HepG2 (cell line): ENCODE data around the gene TRAPPC3. TPM values are rescaled to one million over a fixed set of nuclear protein-coding genes. Genes with fewer than 3 reads are reported as not detected.

Experiments
- CENPT ChIP-seq: sonication (generic); formaldehyde crosslinking; IDR thresholded peaks from 2 replicates; pipeline ENCODE4 v1.8.0; 2022; ENCODE audit warnings: low read depth, mild to moderate bottlenecking, moderate library complexity, missing genetic modification reagents
- E2F1 ChIP-seq: sonication (generic); formaldehyde crosslinking; IDR thresholded peaks from 2 replicates; pipeline ENCODE4 v1.5.0; 2020; ENCODE audit warnings: missing genetic modification reagents
- EP300 ChIP-seq, 3 experiments: sonication (generic) in 1 of 3; formaldehyde crosslinking in 1 of 3; IDR thresholded peaks; 2 replicates each; pipeline versions ENCODE4 v1.5.1 to v1.6.1; 2011 to 2020; ENCODE audit warnings: low read depth in 2 of 3, low read length in 2 of 3, borderline replicate concordance in 1 of 3, improper control_type of control experiment in 1 of 3, mild to moderate bottlenecking in 1 of 3, missing genetic modification reagents in 1 of 3, moderate library complexity in 1 of 3
- GATAD2A ChIP-seq: IDR thresholded peaks from 2 replicates; pipeline ENCODE4 v1.6.1; 2016
- HNF4A ChIP-seq: sonication (generic); formaldehyde crosslinking; IDR thresholded peaks from 2 replicates; pipeline ENCODE4 v1.4.0; 2020; ENCODE audit warnings: missing genetic modification reagents
- LCORL ChIP-seq, 2 experiments: fragments of 450-650 bp in 1 of 2; sonication (generic) in 1 of 2; formaldehyde crosslinking in 1 of 2; IDR thresholded peaks; 2 replicates each; pipeline versions ENCODE4 v1.5.0 to v1.6.1; 2017 to 2020; ENCODE audit warnings: antibody characterized with exemption in 1 of 2, missing genetic modification reagents in 1 of 2
- MAZ ChIP-seq, 2 experiments: sonication (generic) in 1 of 2; formaldehyde crosslinking in 1 of 2; IDR thresholded peaks; 2 replicates each; pipeline versions ENCODE4 v1.5.0 to v1.6.1; 2012 to 2020; ENCODE audit warnings: low read depth in 2 of 2, mild to moderate bottlenecking in 2 of 2, borderline replicate concordance in 1 of 2, improper control_type of control experiment in 1 of 2, low read length in 1 of 2, missing genetic modification reagents in 1 of 2, moderate library complexity in 1 of 2
- MBD4 ChIP-seq: IDR thresholded peaks from 2 replicates; pipeline ENCODE4 v1.6.1; 2012; ENCODE audit warnings: low read length, inconsistent platforms, borderline replicate concordance
- MIER2 ChIP-seq: IDR thresholded peaks from 2 replicates; pipeline ENCODE4 v1.6.1; 2016; ENCODE audit warnings: missing biosample characterization, missing genetic modification reagents
- MTF2 ChIP-seq: sonication (generic); formaldehyde crosslinking; IDR thresholded peaks from 2 replicates; pipeline ENCODE4 v1.5.0; 2020; ENCODE audit warnings: missing genetic modification reagents, borderline replicate concordance
- NFE2L2 ChIP-seq: fragments of 150-350 bp; IDR thresholded peaks from 2 replicates; pipeline ENCODE4 v1.6.1; 2014; ENCODE audit warnings: low read length
- PAWR ChIP-seq: sonication (generic); formaldehyde crosslinking; IDR thresholded peaks from 2 replicates; pipeline ENCODE4 v1.4.0; 2020; ENCODE audit warnings: missing genetic modification reagents, mild to moderate bottlenecking, borderline replicate concordance
- SETDB1 ChIP-seq: sonication (generic); formaldehyde crosslinking; IDR thresholded peaks from 2 replicates; pipeline ENCODE4 v1.5.1; 2020; ENCODE audit warnings: missing genetic modification reagents, mild to moderate bottlenecking, borderline replicate concordance
- SMAD9 ChIP-seq: sonication (generic); formaldehyde crosslinking; IDR thresholded peaks from 2 replicates; pipeline ENCODE4 v1.5.1; 2020; ENCODE audit warnings: mild to moderate bottlenecking, missing genetic modification reagents
- SRSF9 ChIP-seq: fragments of 200-400 bp; formaldehyde crosslinking; IDR thresholded peaks from 2 replicates; pipeline ENCODE4 v1.6.1; 2018; ENCODE audit warnings: borderline replicate concordance, mild to moderate bottlenecking, low read depth, low read length; ENCODE audit not compliant: insufficient read depth, poor library complexity, severe bottlenecking
- TAF1 ChIP-seq: sonication (generic); formaldehyde crosslinking; IDR thresholded peaks from 2 replicates; pipeline ENCODE4 v1.4.0; 2020; ENCODE audit warnings: missing genetic modification reagents
- ZKSCAN1 ChIP-seq: fragments of 150-350 bp; IDR thresholded peaks from 2 replicates; pipeline ENCODE4 v1.6.1; 2014; ENCODE audit warnings: low read length
- ZNF225 ChIP-seq: sonication (generic); formaldehyde crosslinking; IDR thresholded peaks from 2 replicates; pipeline ENCODE4 v1.4.0; 2020; ENCODE audit warnings: mild to moderate bottlenecking, missing genetic modification reagents
- ZNF44 ChIP-seq: sonication (generic); formaldehyde crosslinking; IDR thresholded peaks from 2 replicates; pipeline ENCODE4 v1.5.1; 2020; ENCODE audit warnings: mild to moderate bottlenecking, missing genetic modification reagents
- ZNF564 ChIP-seq: sonication (generic); formaldehyde crosslinking; IDR thresholded peaks from 2 replicates; pipeline ENCODE4 v1.8.1; 2023; ENCODE audit warnings: mild to moderate bottlenecking, missing genetic modification reagents
- ZNF850 ChIP-seq: sonication (generic); formaldehyde crosslinking; conservative IDR thresholded peaks from 2 replicates; pipeline ENCODE4 v1.9.0; 2021; ENCODE audit warnings: mild to moderate bottlenecking, missing genetic modification reagents
- ZNF879 ChIP-seq: sonication (generic); formaldehyde crosslinking; IDR thresholded peaks from 2 replicates; pipeline ENCODE4 v1.8.1; 2023; ENCODE audit warnings: missing genetic modification reagents
- ZSCAN9 ChIP-seq: IDR thresholded peaks from 2 replicates; pipeline ENCODE4 v1.6.1; 2016; ENCODE audit warnings: borderline replicate concordance
- polyA plus RNA-seq, 8 experiments: library from polyadenylated mRNA; depleted of rRNA in 3 of 8; stranded (reverse) in 7 of 8; unstranded in 1 of 8; fragments of >200 nt; fragmentation: Illumina TruSeq in 4 of 8; extraction: Trizol in 4 of 8; gene quantifications; 2 replicates each; pipeline versions ENCODE4 v1.2.1 to v1.2.3, GENCODE V29; 2011 to 2016; ENCODE audit warnings: low read depth in 4 of 8, missing spikeins in 1 of 8, mixed read lengths in 1 of 8; ENCODE audit not compliant: insufficient read depth in 1 of 8
- total RNA-seq, 5 experiments: library from RNA; depleted of rRNA; stranded (reverse); fragments of >200 nt; fragmentation: Illumina TruSeq; extraction: Trizol; gene quantifications; 2 replicates each; pipeline ENCODE4 v1.2.3, GENCODE V29; 2016; ENCODE audit warnings: low read depth in 1 of 5
- TF ChIP-seq, protein P1 (sequence below): sonication (generic); formaldehyde crosslinking; IDR thresholded peaks from 2 replicates; pipeline ENCODE4 v1.5.1; 2020; ENCODE audit warnings: missing genetic modification reagents, mild to moderate bottlenecking, borderline replicate concordance
- TF ChIP-seq, protein P2 (sequence below): sonication (generic); formaldehyde crosslinking; IDR thresholded peaks from 2 replicates; pipeline ENCODE4 v1.8.1; 2023; ENCODE audit warnings: mild to moderate bottlenecking, moderate library complexity, missing genetic modification reagents

Gene TRAPPC3
- total and polyA plus RNA-seq, 2 of the 13 experiments (the other 11 are each of a cell fraction or from before 2014, with no cell fraction given) = 53.7 to 62.4 TPM

- TF ChIP-seq ZSCAN9 (CRISPR knock-in tag) (0 out of 2 replicates have a peak, but pooled peaks have one; percentile 36), ZNF850 (CRISPR knock-in tag) (no peak), ZNF564 (CRISPR knock-in tag) (no peak), EP300 (IDR thresholded peaks at IDR 0.05; ENCODE audit: low read depth in 2 of 2, low read length in 2 of 2) (no peak), EP300 (CRISPR knock-in tag; IDR thresholded peaks at IDR 0.05; ENCODE audit: borderline replicate concordance) (no peak), MBD4 (no peak), ZKSCAN1 (peak; percentile 95), SRSF9 (no peak), MTF2 (0 out of 2 replicates have a peak, but pooled peaks have one; percentile 67), MAZ (IDR thresholded peaks at IDR 0.05; ENCODE audit: borderline replicate concordance, low read depth, low read length) (peak; percentile 82), MAZ (CRISPR knock-in tag; IDR thresholded peaks at IDR 0.05; ENCODE audit: low read depth) (0 out of 2 replicates have a peak, but pooled peaks have one; percentile 19), NFE2L2 (0 out of 2 replicates have a peak, but pooled peaks have one; percentile 9), E2F1 (peak; percentile 90), ZNF879 (no peak), ZNF225 (CRISPR knock-in tag) (no peak), SMAD9 (CRISPR knock-in tag) (peak; percentile 38; the same call in 1 of the 2 replicates), TAF1 (CRISPR knock-in tag) (peak; percentile 81), GATAD2A (CRISPR knock-in tag) (peak; percentile 34), LCORL (IDR thresholded peaks at IDR 0.05) (no peak), LCORL (CRISPR knock-in tag; IDR thresholded peaks at IDR 0.05) (peak; percentile 86), PAWR (CRISPR knock-in tag) (no peak), ZNF44 (CRISPR knock-in tag) (peak; percentile 89), SETDB1 (CRISPR knock-in tag) (no peak), MIER2 (CRISPR knock-in tag) (no peak), HNF4A (CRISPR knock-in tag) (no peak), CENPT (no peak)
- TF ChIP-seq, protein P1, sequence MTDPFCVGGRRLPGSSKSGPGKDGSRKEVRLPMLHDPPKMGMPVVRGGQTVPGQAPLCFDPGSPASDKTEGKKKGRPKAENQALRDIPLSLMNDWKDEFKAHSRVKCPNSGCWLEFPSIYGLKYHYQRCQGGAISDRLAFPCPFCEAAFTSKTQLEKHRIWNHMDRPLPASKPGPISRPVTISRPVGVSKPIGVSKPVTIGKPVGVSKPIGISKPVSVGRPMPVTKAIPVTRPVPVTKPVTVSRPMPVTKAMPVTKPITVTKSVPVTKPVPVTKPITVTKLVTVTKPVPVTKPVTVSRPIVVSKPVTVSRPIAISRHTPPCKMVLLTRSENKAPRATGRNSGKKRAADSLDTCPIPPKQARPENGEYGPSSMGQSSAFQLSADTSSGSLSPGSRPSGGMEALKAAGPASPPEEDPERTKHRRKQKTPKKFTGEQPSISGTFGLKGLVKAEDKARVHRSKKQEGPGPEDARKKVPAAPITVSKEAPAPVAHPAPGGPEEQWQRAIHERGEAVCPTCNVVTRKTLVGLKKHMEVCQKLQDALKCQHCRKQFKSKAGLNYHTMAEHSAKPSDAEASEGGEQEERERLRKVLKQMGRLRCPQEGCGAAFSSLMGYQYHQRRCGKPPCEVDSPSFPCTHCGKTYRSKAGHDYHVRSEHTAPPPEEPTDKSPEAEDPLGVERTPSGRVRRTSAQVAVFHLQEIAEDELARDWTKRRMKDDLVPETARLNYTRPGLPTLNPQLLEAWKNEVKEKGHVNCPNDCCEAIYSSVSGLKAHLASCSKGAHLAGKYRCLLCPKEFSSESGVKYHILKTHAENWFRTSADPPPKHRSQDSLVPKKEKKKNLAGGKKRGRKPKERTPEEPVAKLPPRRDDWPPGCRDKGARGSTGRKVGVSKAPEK (CRISPR knock-in tag) = no peak
- TF ChIP-seq, protein P2, sequence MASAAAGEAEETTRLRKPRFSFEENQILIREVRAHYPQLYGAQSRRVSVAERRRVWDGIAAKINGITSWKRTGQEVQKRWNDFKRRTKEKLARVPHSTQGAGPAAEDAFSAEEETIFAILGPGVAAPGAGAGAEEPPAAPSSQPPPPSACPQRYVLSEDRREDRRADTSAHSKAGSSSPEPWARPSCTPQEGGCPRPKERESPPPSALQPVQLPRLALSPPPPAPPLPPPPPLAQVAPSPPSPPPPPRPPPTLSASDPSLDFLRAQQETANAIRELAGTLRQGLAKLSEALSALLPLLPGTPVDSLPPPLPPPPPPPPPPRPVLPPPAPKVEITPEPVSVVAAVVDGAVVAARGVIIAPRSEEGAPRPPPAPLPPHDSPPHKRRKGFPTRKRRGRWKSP = peak; percentile 66
Measured at GRCh38 chr1:36149237-36149972, at the start of gene TRAPPC3 (continued).
